ENCODE data around the gene GDF15.

GRCh38 chr19:18393836-18394235 lies 7.9 kb downstream of the GDF15 start:
- TF ChIP-seq TAF1 (IDR thresholded peaks at IDR 0.05; ENCODE audit: low read depth) (no peak), CTCF (IDR thresholded peaks at IDR 0.05; ENCODE audit: poor library complexity, severe bottlenecking) (no peak), POLR2AphosphoS5 (IDR thresholded peaks at IDR 0.05) (no peak), REST (IDR thresholded peaks at IDR 0.05; ENCODE audit: borderline replicate concordance) (no peak)
